NCI-H748 treated with DMSO at 0.1 percent for 48 hours (cell line): ENCODE data around the gene UBA1.

ENCODE experiments used
- DNase-seq: peaks from one replicate; lab custom pipeline; 2025; lab: John Stamatoyannopoulos, UW

UBA1 gene

GRCh38 chrX:47169726-47170515 is 23.7 kb upstream of the UBA1 start:
- no peak for DNase-seq

DNA sequence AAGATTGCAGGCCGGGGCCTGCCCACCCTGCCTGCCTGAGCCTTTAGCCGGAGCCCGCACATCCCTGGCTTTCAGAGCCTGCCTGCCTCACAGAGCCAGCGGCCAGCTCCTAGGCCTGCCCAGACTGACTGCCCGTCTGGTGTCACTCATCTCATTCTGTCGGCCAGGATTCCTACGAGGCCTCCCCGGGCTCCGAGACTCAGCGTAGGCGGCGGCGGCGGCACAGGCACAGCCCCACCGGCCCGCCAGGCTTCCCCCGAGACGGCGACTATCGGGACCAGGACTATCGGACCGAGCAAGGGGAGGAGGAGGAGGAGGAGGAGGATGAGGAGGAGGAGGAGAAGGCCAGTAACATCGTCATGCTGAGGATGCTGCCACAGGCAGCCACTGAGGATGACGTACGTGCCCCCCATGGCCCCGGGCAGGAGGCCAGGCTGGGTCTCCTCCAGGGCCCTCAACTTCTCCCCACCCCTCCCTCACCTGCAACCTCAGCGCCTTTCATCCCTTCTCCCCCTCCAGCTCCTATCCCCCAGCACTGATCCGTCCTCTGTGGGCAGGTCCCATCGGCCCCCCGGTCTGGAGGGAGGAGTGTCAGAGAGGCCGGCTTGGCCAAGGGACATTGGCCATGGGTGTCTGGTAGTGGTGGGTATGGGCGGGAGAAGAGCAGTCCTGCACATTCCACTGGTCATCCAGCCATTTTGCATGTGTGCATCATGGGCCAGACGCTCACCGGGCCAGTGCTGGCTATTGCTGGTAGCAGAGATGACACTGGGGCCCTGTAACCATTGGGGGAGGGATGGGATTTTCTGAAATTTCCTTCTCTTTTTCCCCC is 22.6 kb upstream of the UBA1 start:
- no peak for DNase-seq

DNA sequence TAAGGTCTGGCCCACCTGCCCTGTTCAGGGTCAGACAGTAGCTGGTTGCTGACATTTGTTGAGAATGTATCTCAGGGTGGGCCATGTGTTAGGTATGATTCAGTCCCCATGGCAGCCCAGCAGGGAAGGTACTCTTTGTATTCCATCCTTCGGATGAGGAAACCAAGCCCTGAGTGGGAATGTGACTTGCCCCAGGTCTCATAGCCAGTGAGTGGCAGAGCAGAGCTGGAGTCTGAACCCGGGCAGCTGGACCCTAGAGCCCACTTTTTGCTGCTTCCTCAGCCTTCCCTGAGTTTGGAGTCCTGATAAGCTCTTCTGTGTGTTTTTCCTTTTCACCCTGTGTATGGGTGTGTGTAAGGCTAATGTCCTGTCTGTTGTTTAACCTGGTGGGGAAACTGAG is 21.6 kb upstream of the UBA1 start:
- DNase-seq, result no peak

DNA sequence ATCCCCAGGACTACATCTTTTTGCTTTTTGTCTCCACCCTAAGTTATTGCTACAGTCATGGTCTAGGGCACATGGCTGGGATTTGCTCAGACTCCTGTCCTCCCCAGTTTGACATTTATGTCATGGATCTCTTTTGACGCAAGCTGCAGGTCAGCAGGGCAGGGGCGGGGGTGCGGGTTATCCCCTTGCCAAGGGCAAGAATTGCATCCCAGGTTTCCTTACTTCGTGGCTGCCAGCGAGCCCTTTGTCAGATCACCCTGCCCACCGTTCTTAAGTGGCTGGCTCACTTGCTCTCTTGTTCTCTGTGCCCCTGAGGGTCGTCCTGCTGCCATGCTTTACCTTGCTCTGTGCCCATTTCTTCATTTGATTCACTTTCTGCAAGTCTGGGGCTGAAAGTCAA is 21.1 kb upstream of the UBA1 start:
- DNase-seq, result no peak

- DNase-seq, result no peak
Measured at GRCh38 chrX:47172971-47173792, 20.4 kb upstream of the UBA1 start.

- no peak for DNase-seq
Measured at GRCh38 chrX:47174376-47174775, 19.3 kb upstream of the UBA1 start.

DNA sequence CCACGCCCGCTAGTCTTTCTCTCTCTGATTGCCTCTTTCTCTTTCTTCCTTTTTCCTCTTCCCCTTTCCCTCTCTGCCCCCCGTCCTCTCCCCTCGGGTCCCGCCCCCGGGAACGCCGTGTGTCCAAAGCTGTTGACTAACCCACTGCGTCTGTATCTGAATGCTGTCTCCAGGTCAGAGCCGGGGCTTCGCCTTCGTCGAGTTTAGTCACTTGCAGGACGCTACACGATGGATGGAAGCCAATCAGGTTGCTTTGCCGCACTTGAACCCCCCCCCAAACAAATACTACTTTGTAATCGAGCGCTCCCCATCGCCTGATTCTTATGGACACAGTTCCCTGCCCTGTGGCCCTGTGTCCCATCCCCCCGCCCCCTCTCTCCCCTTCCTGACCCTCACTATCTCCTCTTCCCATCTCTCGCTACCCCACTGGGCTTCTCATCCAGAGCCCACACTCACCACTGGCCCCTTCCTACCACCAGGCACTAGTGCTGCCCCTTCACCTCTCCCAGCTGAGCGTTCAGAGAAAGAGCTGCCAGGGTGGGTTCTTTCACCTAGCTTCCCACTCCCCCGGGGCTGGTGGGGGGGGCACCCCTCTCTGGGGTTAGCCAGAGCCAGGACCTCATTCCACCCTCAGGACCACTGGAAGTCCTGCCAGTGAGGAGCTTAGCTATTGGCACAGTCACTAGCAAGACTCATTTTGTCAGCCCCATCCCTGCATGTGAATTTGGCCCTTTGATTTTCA is 18.6 kb upstream of the UBA1 start:
- DNase-seq, result no peak

- DNase-seq, result no peak
Measured at GRCh38 chrX:47175588-47175980, 18.0 kb upstream of the UBA1 start.

- DNase-seq, result no peak
Measured at GRCh38 chrX:47176101-47176740, 17.4 kb upstream of the UBA1 start.

GRCh38 chrX:47177079-47177478 is 16.6 kb upstream of the UBA1 start:
- no peak for DNase-seq

DNA sequence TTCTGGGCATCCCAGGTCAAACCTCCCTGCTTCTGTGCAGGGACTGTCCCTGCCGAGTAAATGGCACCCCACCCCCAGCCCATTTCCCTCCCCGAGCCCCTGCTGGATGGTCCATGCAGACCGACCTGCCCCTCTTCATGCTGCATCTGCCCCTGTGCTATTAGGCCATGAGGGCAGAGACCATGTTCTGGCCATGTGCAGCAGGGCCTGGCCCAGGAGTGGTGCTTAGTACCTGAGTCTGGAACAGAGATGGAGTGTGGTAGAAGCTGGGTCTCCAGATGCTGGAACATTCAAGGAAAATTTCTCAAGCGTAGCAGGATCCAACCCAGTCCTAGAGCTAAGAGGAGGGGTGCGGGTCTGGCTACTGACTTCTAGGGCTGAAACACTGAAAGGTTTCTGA is 15.3 kb upstream of the UBA1 start:
- DNase-seq, result no peak

DNA sequence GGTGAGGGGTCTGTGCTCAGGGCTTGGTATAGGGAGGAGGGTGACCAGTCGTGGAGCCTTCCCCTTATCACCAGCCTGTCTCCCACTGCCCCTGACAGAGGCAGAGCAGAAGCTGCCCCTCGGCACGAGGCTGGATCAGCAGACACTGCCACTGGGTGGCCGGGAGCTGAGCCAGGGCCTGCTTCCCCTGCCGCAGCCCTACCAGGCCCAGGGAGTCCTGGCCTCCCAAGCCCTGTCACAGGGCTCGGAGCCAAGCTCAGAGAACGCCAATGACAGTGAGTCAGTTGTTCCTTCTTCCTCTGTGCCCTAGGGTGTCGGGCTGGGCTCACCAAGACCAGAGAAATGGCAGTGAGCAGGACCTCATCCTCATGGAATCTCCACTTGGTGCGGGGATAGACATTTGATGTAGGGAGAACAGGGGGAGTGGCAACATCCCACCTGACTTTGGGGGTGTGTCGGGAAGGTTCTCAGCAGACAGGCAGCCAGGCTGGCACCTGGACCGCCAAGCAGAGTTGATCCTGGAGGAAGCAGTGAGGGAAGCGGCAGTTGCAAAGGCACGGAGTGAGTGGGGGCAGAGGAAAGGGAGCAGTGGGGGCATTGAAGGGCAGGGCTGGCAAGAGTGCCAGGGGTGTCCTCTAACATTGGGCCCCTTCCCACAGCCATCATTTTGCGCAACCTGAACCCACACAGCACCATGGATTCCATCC is 14.3 kb upstream of the UBA1 start:
- DNase-seq, result no peak

GRCh38 chrX:47179928-47180255 is 13.7 kb upstream of the UBA1 start:
- no peak for DNase-seq

GRCh38 chrX:47180346-47180745 is 13.3 kb upstream of the UBA1 start:
- no peak for DNase-seq

DNA sequence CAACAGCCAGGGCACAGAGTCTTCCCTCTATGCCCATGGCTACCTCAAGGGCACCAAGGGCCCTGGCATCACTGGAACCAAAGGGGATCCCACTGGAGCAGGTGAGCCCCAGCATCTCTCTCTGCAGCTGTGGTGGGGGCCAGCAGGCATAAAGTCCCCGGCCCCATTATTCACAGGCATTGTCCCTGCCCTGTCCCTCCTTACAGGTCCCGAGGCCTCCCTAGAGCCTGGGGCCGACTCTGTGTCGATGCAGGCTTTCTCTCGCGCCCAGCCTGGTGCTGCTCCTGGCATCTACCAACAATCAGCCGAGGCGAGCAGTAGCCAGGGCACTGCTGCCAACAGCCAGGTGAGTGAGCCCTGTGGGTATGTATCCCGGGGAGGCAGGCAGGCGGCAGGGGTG is 12.3 kb upstream of the UBA1 start:
- DNase-seq, result no peak

- DNase-seq, result no peak
Measured at GRCh38 chrX:47182106-47182700, 11.4 kb upstream of the UBA1 start.

DNA sequence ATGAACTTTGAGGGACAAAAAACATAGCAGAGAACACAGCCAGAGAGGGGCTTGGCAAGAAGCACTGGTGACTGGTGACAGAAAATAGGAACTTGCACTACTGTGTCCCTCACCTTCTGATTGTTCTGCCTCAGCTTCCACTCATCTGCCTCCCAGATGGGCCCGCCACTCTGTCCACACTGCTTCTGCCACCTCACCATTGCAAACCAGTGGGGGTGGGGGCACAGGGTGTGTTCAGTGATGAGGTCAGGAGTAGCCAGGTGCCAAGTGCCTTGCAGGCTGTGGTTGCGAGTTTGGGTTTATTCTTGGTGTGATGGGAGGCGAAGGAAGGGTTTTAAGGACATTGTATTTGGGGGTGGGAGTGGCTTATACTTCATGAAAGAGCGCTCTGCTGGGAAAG is 9.1 kb upstream of the UBA1 start:
- no peak for DNase-seq

- DNase-seq, result no peak
Measured at GRCh38 chrX:47185241-47185640, 8.4 kb upstream of the UBA1 start.

DNA sequence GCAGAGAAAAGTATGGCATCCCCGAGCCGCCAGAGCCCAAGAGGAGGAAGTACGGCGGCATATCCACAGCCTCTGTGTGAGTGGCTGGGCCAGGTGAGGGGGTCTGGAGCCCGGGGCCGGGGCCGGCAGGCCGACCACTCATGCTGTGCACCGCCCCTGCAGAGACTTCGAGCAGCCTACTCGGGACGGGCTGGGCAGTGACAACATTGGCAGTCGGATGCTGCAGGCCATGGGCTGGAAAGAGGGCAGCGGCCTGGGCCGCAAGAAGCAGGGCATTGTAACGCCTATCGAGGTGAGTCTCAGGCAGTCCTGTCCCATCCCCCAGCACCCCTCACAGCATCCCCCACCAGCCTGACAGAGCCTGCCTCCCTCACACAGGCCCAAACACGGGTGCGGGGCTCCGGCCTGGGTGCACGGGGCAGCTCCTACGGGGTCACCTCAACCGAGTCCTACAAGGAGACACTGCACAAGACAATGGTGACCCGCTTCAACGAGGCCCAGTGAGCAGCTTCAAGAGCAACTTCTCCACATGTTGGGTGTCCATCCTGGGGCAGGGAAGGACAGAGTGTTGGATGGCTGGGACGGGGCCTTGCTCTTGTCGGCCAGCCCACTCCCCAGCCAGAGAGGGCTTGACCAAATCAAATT is 7.4 kb upstream of the UBA1 start:
- DNase-seq, result no peak

DNA sequence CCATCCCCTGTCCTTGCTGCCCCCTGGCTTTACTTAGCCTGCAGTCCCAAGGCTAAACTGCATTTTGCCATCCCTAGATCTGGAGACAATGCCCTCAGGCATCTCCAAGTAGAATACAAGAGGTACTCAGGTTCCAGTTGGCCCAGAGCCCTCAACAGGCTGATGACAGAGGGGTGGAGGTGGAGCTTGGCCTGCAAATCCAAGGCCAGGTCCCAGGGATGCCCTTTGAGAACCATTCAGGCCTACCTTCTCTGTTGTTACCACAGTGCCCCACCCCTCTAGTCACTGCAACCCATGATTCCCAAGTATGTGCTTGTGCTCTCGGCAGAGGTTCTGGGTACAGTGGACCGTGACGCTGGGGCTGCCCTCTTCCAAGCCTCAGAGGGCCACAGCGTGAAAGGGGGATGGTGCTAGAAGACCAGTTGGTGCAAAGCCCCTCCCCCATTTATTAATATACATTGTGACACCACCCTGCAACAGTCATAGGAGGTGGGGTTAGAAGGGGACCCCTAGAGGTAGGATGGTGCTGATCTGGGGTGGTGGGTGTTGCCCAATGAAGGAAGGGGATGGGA is 6.4 kb upstream of the UBA1 start:
- DNase-seq, result no peak
